HFFc6 (cell line): Measurements from ENCODE around the gene ATG9A. TPM values are rescaled to one million over a fixed set of nuclear protein-coding genes. Genes with fewer than 3 reads are reported as not detected.
"Not testable (repeated sequence)": the region's sequence is repeated elsewhere in the genome, so short reads cannot be mapped to it uniquely, and the experiment has no call there.

ENCODE experiments used
- DNase-seq: peaks from one replicate; pipeline ENCODE4 v3.0.0-alpha.2; 2018
- H3K27ac Mint-ChIP-seq: 2 replicates; pipeline ENCODE4 v1.8.0; 2020; ENCODE audit warnings: mild to moderate bottlenecking, mixed read lengths
- H3K27me3 Mint-ChIP-seq: 2 replicates; pipeline ENCODE4 v1.8.0; 2021; ENCODE audit warnings: mild to moderate bottlenecking, moderate library complexity, mixed read lengths; ENCODE audit not compliant: insufficient read depth
- H3K36me3 Mint-ChIP-seq: 2 replicates; pipeline ENCODE4 v1.8.0; 2021; ENCODE audit warnings: low read depth, mixed read lengths
- H3K4me1 Mint-ChIP-seq: 2 replicates; pipeline ENCODE4 v1.8.0; 2020; ENCODE audit warnings: low read depth, mixed read lengths
- H3K4me3 Mint-ChIP-seq: 2 replicates; pipeline ENCODE4 v1.8.0; 2020; ENCODE audit warnings: mild to moderate bottlenecking, moderate library complexity, mixed read lengths
- H3K9me3 Mint-ChIP-seq: 2 replicates; pipeline ENCODE4 v1.8.0; 2020; ENCODE audit warnings: mild to moderate bottlenecking, mixed read lengths
- CTCF ChIP-seq: fragments of 200-600 bp; sonication (generic); IDR thresholded peaks from 2 replicates; pipeline ENCODE4 v1.5.0; 2021; ENCODE audit warnings: antibody characterized with exemption, mild to moderate bottlenecking
- total RNA-seq, 6 experiments: library from RNA; stranded (reverse); fragmentation: NEBNext Ultra II Directional; extraction: Animal tissue kit (Norgen Biotek cat#: 25700); gene quantifications; 2 replicates in 1 of 6; 3 replicates in 5 of 6; pipeline ENCODE4 v1.2.3, GENCODE V29; 2021

ATG9A gene
- total RNA-seq, 6 experiments from 2014 or later: 50.5 to 58.8 (median 52.5) TPM

- H3K4me1 Mint-ChIP-seq: peaks cover 27% of the 10 kb centered on the region
- peaks cover 12% of the 10 kb centered on the region; the same call in 1 of the 2 replicates for H3K36me3 Mint-ChIP-seq
- 0 out of 2 replicates have a peak, but pooled peaks cover 3% of the 10 kb centered on the region for H3K9me3 Mint-ChIP-seq
- H3K4me3 Mint-ChIP-seq: peak overlapping the region; percentile 94
- no peak for TF ChIP-seq CTCF
- peak overlapping the region; percentile 90 for H3K27ac Mint-ChIP-seq
- DNase-seq: no peak
- H3K27me3 Mint-ChIP-seq: peaks cover 4% of the 10 kb centered on the region
Observed at GRCh38 chr2:219205981-219206327, 23.5 kb downstream of the ATG9A start.

- peaks cover 8% of the 10 kb centered on the region; the same call in 1 of the 2 replicates for H3K36me3 Mint-ChIP-seq
- no peak overlapping the region for H3K27ac Mint-ChIP-seq
- DNase-seq: no peak
- peak overlapping the region; percentile 39; the same call in 1 of the 2 replicates for H3K4me3 Mint-ChIP-seq
- peaks cover 27% of the 10 kb centered on the region for H3K4me1 Mint-ChIP-seq
- H3K27me3 Mint-ChIP-seq: peaks cover 7% of the 10 kb centered on the region
- H3K9me3 Mint-ChIP-seq: 0 out of 2 replicates have a peak, but pooled peaks cover 3% of the 10 kb centered on the region
- TF ChIP-seq CTCF: no peak
Observed at GRCh38 chr2:219205165-219205538, 24.3 kb downstream of the ATG9A start.

- Mint-ChIP-seq H3K27me3 (peaks cover 8% of the 10 kb centered on the region), H3K4me3 (no peak overlapping the region), H3K27ac (no peak overlapping the region), H3K4me1 (peaks cover 27% of the 10 kb centered on the region), H3K9me3 (0 out of 2 replicates have a peak, but pooled peaks cover 3% of the 10 kb centered on the region), H3K36me3 (0 out of 2 replicates have a peak, but pooled peaks cover 2% of the 10 kb centered on the region)
- TF ChIP-seq CTCF: no peak
- DNase-seq: no peak
Observed at GRCh38 chr2:219204425-219205164, 24.8 kb downstream of the ATG9A start.

- not testable (repeated sequence) for H3K9me3 Mint-ChIP-seq, H3K4me1 Mint-ChIP-seq, H3K27ac Mint-ChIP-seq, H3K36me3 Mint-ChIP-seq, H3K4me3 Mint-ChIP-seq, DNase-seq
- H3K27me3 Mint-ChIP-seq: peaks cover 18% of the 10 kb centered on the region
Observed at GRCh38 chr2:219201331-219201730, 28.1 kb downstream of the ATG9A start.

GRCh38 chr2:219200502-219201326, 28.7 kb downstream of the ATG9A start:
- not testable (repeated sequence) for H3K4me3 Mint-ChIP-seq, H3K9me3 Mint-ChIP-seq, H3K4me1 Mint-ChIP-seq, H3K27ac Mint-ChIP-seq, DNase-seq, H3K36me3 Mint-ChIP-seq
- peaks cover 18% of the 10 kb centered on the region for H3K27me3 Mint-ChIP-seq

GRCh38 chr2:219199470-219200211, 29.8 kb downstream of the ATG9A start:
- Mint-ChIP-seq H3K27ac (no peak overlapping the region), H3K9me3 (0 out of 2 replicates have a peak, but pooled peaks cover 3% of the 10 kb centered on the region), H3K27me3 (peaks cover 18% of the 10 kb centered on the region), H3K4me1 (no peaks in the 10 kb centered on the region), H3K4me3 (no peak overlapping the region), H3K36me3 (no peaks in the 10 kb centered on the region)
- no peak for DNase-seq
- no peak for TF ChIP-seq CTCF
